K562 (cell line): ENCODE results near the gene GRIK2. TPM values are rescaled to one million over a fixed set of nuclear protein-coding genes. Genes with fewer than 3 reads are reported as not detected.

Experiments
- ATAC-seq: fragments of 200-7000 bp; cut with Tn5 transposase; 3 replicates; pipeline ENCODE4 v1.9.1; 2020; ENCODE audit warnings: moderate library complexity
- BruUV-seq: library from RNA; stranded (reverse); fragments of 400-500 nt; replicated peaks from 2 replicates; lab custom pipeline; 2021; lab: Mats Ljungman, UMichigan
- CTCF ChIA-PET: fragments of 300-600 bp; formaldehyde crosslinking; extraction: SDS; loops from one replicate; lab custom pipeline; 2021; ENCODE audit warnings: low intra/inter-chr PET ratio; lab: Yijun Ruan, JAX
- POLR2A ChIA-PET: fragments of 300-600, 350-650 bp; sonication (Branson Sonifier 250); formaldehyde crosslinking; extraction: SDS; loops from one replicate; lab custom pipeline; 2021; ENCODE audit warnings: antibody characterized with exemption, inconsistent platforms; lab: Yijun Ruan, JAX
- DNase-seq, 4 experiments: peaks; one replicate each; pipeline versions ENCODE4 v3.0.0 to v3.0.0-alpha.2; 2011 to 2018; ENCODE audit warnings: low spot score in 3 of 4, mixed read lengths in 3 of 4; ENCODE audit errors: extremely low read depth in 1 of 4
- FAIRE-seq: peaks from 2 replicates; lab custom pipeline; 2011; peaks lifted over from hg19 to GRCh38; lab: Jason Lieb, UNC
- H2AFZ ChIP-seq: 2 replicates; pipeline ENCODE4 v1.6.0; 2011; ENCODE audit warnings: low read depth, low read length, control low read depth, inconsistent platforms
- H3K27ac ChIP-seq: fragments of 200-600 bp; 3 replicates; pipeline ENCODE4 v1.8.0; 2011; ENCODE audit warnings: low read depth, mild to moderate bottlenecking, control low read depth, inconsistent platforms, low read length, moderate library complexity, mixed read lengths; ENCODE audit errors: extremely low read depth
- H3K27me3 ChIP-seq, 2 experiments: fragments of 300-600 bp in 1 of 2; 2 replicates in 1 of 2; 3 replicates in 1 of 2; pipeline versions ENCODE4 v1.6.0 to v1.8.0; 2011; ENCODE audit warnings: inconsistent platforms in 2 of 2, low read length in 2 of 2, mild to moderate bottlenecking in 1 of 2, mixed read lengths in 1 of 2, moderate library complexity in 1 of 2; ENCODE audit not compliant: control insufficient read depth in 2 of 2, insufficient read depth in 2 of 2
- H3K36me3 ChIP-seq: fragments of 300-600 bp; 3 replicates; pipeline ENCODE4 v1.8.0; 2011; ENCODE audit warnings: mild to moderate bottlenecking, low read length, inconsistent platforms; ENCODE audit not compliant: control insufficient read depth, insufficient read depth
- H3K4me1 ChIP-seq, 2 experiments: fragments of 200-600 bp in 1 of 2; replicated peaks in 1 of 2; 2 replicates in 1 of 2; 3 replicates in 1 of 2; pipeline versions ENCODE4 v1.5.1 to v1.8.0; 2011; ENCODE audit warnings: inconsistent platforms in 2 of 2, low read length in 2 of 2, mild to moderate bottlenecking in 1 of 2, mixed read lengths in 1 of 2, moderate library complexity in 1 of 2; ENCODE audit not compliant: control insufficient read depth in 2 of 2, insufficient read depth in 2 of 2
- H3K4me2 ChIP-seq: 2 replicates; pipeline ENCODE4 v1.6.1; 2011; ENCODE audit warnings: low read length, control low read depth, inconsistent platforms, mixed read lengths; ENCODE audit not compliant: insufficient read depth
- H3K4me3 ChIP-seq: fragments of 200-600 bp; sonication (generic), shearing (Covaris generic); 2 replicates; pipeline ENCODE4 v1.5.1; 2016; ENCODE audit warnings: control low read depth, inconsistent platforms
- H3K79me2 ChIP-seq: fragments of 200-600 bp; 3 replicates; pipeline ENCODE4 v1.8.0; 2011; ENCODE audit warnings: low read length, inconsistent platforms; ENCODE audit not compliant: control insufficient read depth, insufficient read depth
- H3K9ac ChIP-seq, 2 experiments: 2 replicates each; pipeline versions ENCODE4 v1.6.0 to v1.6.1; 2011; ENCODE audit warnings: low read depth in 2 of 2, low read length in 2 of 2, control low read depth in 1 of 2, inconsistent platforms in 1 of 2, mild to moderate bottlenecking in 1 of 2, mixed read lengths in 1 of 2; ENCODE audit not compliant: insufficient read depth in 1 of 2
- H3K9me1 ChIP-seq: one replicate; pipeline ENCODE4 v1.6.0; 2011; ENCODE audit warnings: inconsistent platforms, mild to moderate bottlenecking, low read length, moderate library complexity; ENCODE audit not compliant: control insufficient read depth, insufficient read depth
- H3K9me3 ChIP-seq: replicated peaks from 2 replicates; pipeline ENCODE4 v1.5.1; 2011; ENCODE audit warnings: low read depth, low read length, inconsistent platforms; ENCODE audit not compliant: control insufficient read depth, insufficient read depth
- H4K20me1 ChIP-seq: replicated peaks from 2 replicates; pipeline ENCODE4 v1.6.1; 2011; ENCODE audit warnings: low read length, inconsistent platforms, mixed read lengths; ENCODE audit not compliant: control insufficient read depth, insufficient read depth
- MEF2D ChIP-seq: conservative IDR thresholded peaks from 2 replicates; pipeline ENCODE4 v1.6.1; 2016; ENCODE audit warnings: low read depth, missing genetic modification characterization, missing compliant biosample characterization
- RBBP5 ChIP-seq: fragments of 200-600 bp; sonication (generic); IDR thresholded peaks from 2 replicates; pipeline ENCODE4 v1.6.1; 2012; ENCODE audit warnings: borderline replicate concordance, mild to moderate bottlenecking, low read length, control low read depth, inconsistent platforms; ENCODE audit not compliant: insufficient read depth, poor library complexity, severe bottlenecking
- RFX1 ChIP-seq: fragments of 450-650 bp; IDR thresholded peaks from 2 replicates; pipeline ENCODE4 v1.6.1; 2016; ENCODE audit warnings: mild to moderate bottlenecking, moderate library complexity
- ZKSCAN8 ChIP-seq: fragments of 200-800 bp; sonication (Bioruptor generic); IDR thresholded peaks from 2 replicates; pipeline ENCODE4 v1.6.1; 2016; ENCODE audit warnings: missing genetic modification characterization, missing compliant biosample characterization
- ZNF311 ChIP-seq: fragments of 250-450 bp; sonication (Bioruptor Pico); IDR thresholded peaks from 2 replicates; pipeline ENCODE4 v1.4.0; 2020; ENCODE audit warnings: mild to moderate bottlenecking, moderate library complexity
- WGBS: fragments of 100-300 bp; shearing (Covaris generic); methylation state at CpG from one replicate; pipeline ENCODE4 v1.1.6; 2016; ENCODE audit warnings: low coverage, mixed read lengths; ENCODE audit not compliant: insufficient coverage; ENCODE audit errors: missing lambda C conversion rate; 5-methylcytosine and 5-hydroxymethylcytosine counted together
- in situ Hi-C: fragments of 300-500 bp; cut with MboI; formaldehyde crosslinking; loops from 4 replicates; pipeline ENCODE4 v1.15.0; 2018; ENCODE audit warnings: inconsistent platforms, mixed read lengths
- intact Hi-C: fragments of 100-400 bp; cut with micrococcal nuclease; formaldehyde crosslinking; loops from 2 replicates; pipeline ENCODE4 v1.14.2; 2022
- polyA plus RNA-seq, 8 experiments: library from polyadenylated mRNA; depleted of rRNA in 4 of 8; stranded (reverse) in 5 of 8; unstranded in 3 of 8; fragments of >200 nt; fragmentation: Nextera tagmentation in 2 of 8; fragmentation: Illumina TruSeq in 1 of 8; extraction: Ambion mirVana in 2 of 8; extraction: Trizol in 1 of 8; gene quantifications; 2 replicates each; pipeline versions ENCODE4 v1.2.1 to v1.2.3, GENCODE V29; 2011 to 2014; ENCODE audit warnings: inconsistent platforms in 1 of 8, missing spikeins in 1 of 8
- total RNA-seq, 7 experiments: library from RNA; depleted of rRNA in 6 of 7; stranded (reverse); fragments of >200 nt in 6 of 7; fragmentation: Illumina TruSeq in 2 of 7; extraction: Trizol in 2 of 7; gene quantifications; 2 replicates each; pipeline versions ENCODE4 v1.2.1 to v1.2.3, GENCODE V29; 2011 to 2021; ENCODE audit warnings: low replicate concordance in 1 of 7
- TF ChIP-seq, protein P1 (sequence below), 2 experiments: fragments of 450-650 bp; formaldehyde crosslinking in 1 of 2; IDR thresholded peaks; 2 replicates each; pipeline versions ENCODE4 v1.4.0 to v1.6.1; 2014 to 2020; ENCODE audit warnings: mild to moderate bottlenecking in 2 of 2, borderline replicate concordance in 1 of 2, low read depth in 1 of 2
- TF ChIP-seq, protein P2 (sequence below): fragments of 250-450 bp; sonication (Bioruptor Pico); IDR thresholded peaks from 2 replicates; pipeline ENCODE4 v1.5.1; 2021; ENCODE audit warnings: mild to moderate bottlenecking

GRIK2 gene
- total and polyA plus RNA-seq, 9 of the 15 experiments (the other 6 are each of a cell fraction or from before 2014, with no cell fraction given): not detected

DNA sequence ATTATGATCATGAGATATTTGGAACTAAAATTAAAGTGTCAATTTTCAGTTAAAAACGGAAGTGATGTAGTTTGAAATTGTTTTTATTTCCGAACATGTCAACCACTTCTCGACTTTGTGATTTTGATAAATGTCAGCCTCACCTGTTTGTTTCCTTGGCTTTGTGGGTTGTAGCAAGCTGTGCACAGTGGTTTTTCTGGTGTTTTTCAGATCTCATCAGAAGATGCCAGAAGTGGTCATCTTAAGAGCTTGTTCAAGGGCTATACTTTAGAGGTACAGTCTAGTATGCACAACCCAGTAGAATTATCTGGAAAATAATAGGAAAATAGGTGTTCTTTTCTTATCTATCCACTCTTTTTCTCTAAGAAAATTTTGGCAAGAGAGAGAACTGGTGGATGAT is 134.0 kb downstream of the GRIK2 start:
- CTCF ChIA-PET: no interaction called here
- in situ Hi-C loops (no loop called here), intact Hi-C loops (no loop called here)
- no peaks in the 10 kb centered on the region for H3K27me3 ChIP-seq
- no peaks in the 10 kb centered on the region for H3K36me3 ChIP-seq
- H3K4me2 ChIP-seq: no peak overlapping the region
- H2AFZ ChIP-seq: no peak overlapping the region
- no peaks in the 10 kb centered on the region for H4K20me1 ChIP-seq
- ATAC-seq: no peak
- no TSS peak for BruUV-seq
- no peak for DNase-seq
- no peak for FAIRE-seq
- H3K9me1 ChIP-seq: no peaks in the 10 kb centered on the region
- H3K27ac ChIP-seq: no peak overlapping the region
- POLR2A ChIA-PET: no interaction called here
- H3K4me1 ChIP-seq: no peaks in the 10 kb centered on the region
- TF ChIP-seq RFX1 (no peak), MEF2D (tag) (no peak), ZNF311 (CRISPR knock-in tag) (no peak), RBBP5 (no peak), ZKSCAN8 (CRISPR knock-in tag) (no peak)
- TF ChIP-seq, protein P1, sequence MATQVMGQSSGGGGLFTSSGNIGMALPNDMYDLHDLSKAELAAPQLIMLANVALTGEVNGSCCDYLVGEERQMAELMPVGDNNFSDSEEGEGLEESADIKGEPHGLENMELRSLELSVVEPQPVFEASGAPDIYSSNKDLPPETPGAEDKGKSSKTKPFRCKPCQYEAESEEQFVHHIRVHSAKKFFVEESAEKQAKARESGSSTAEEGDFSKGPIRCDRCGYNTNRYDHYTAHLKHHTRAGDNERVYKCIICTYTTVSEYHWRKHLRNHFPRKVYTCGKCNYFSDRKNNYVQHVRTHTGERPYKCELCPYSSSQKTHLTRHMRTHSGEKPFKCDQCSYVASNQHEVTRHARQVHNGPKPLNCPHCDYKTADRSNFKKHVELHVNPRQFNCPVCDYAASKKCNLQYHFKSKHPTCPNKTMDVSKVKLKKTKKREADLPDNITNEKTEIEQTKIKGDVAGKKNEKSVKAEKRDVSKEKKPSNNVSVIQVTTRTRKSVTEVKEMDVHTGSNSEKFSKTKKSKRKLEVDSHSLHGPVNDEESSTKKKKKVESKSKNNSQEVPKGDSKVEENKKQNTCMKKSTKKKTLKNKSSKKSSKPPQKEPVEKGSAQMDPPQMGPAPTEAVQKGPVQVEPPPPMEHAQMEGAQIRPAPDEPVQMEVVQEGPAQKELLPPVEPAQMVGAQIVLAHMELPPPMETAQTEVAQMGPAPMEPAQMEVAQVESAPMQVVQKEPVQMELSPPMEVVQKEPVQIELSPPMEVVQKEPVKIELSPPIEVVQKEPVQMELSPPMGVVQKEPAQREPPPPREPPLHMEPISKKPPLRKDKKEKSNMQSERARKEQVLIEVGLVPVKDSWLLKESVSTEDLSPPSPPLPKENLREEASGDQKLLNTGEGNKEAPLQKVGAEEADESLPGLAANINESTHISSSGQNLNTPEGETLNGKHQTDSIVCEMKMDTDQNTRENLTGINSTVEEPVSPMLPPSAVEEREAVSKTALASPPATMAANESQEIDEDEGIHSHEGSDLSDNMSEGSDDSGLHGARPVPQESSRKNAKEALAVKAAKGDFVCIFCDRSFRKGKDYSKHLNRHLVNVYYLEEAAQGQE (IDR thresholded peaks at IDR 0.05; ENCODE audit: borderline replicate concordance): no peak
- TF ChIP-seq, protein P1 (CRISPR knock-in tag; IDR thresholded peaks at IDR 0.05; ENCODE audit: low read depth): no peak
- TF ChIP-seq, protein P2, sequence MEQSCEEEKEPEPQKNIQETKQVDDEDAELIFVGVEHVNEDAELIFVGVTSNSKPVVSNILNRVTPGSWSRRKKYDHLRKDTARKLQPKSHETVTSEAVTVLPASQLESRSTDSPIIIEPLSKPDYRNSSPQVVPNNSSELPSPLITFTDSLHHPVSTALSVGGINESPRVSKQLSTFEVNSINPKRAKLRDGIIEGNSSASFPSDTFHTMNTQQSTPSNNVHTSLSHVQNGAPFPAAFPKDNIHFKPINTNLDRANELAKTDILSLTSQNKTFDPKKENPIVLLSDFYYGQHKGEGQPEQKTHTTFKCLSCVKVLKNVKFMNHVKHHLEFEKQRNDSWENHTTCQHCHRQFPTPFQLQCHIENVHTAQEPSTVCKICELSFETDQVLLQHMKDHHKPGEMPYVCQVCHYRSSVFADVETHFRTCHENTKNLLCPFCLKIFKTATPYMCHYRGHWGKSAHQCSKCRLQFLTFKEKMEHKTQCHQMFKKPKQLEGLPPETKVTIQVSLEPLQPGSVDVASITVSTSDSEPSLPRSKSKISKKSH (CRISPR knock-in tag): no peak
- H3K9me3 ChIP-seq: no peaks in the 10 kb centered on the region; the same call in 1 of the 2 replicates
- no peak overlapping the region for H3K9ac ChIP-seq
- H3K4me3 ChIP-seq: no peak overlapping the region
- 0% methylated on average over 3 of the region's 3 CpGs for WGBS
- H3K79me2 ChIP-seq: no peaks in the 10 kb centered on the region
